Common myeloid progenitor, CD34-positive (primary cell): ENCODE results near the gene DGKB.

ENCODE experiments used
- CTCF ChIA-PET: fragments of 350-600 bp; sonication (Branson Sonifier 250); formaldehyde crosslinking; loops from one replicate; lab custom pipeline; 2021; ENCODE audit warnings: antibody characterized with exemption; lab: Charles Lee
- POLR2A ChIA-PET: fragments of 350-600 bp; sonication (Branson Sonifier 250); formaldehyde crosslinking; loops from one replicate; lab custom pipeline; 2021; ENCODE audit warnings: antibody characterized with exemption; lab: Charles Lee
- DNase-seq, 3 donors: peaks; one replicate each; pipeline versions ENCODE4 v3.0.0 to v3.0.0-alpha.2; 2013
- H3K27ac ChIP-seq, 2 experiments: 1 replicate in 1 of 2; 2 replicates in 1 of 2; pipeline ENCODE4 v1.7.0; 2013; ENCODE audit warnings: inconsistent platforms in 2 of 2, low read length in 2 of 2, mild to moderate bottlenecking in 2 of 2, low read depth in 1 of 2, moderate library complexity in 1 of 2; ENCODE audit not compliant: severe bottlenecking in 2 of 2, insufficient read depth in 1 of 2, poor library complexity in 1 of 2
- H3K27me3 ChIP-seq, 5 experiments: replicated peaks in 2 of 5; 1 replicate in 3 of 5; 2 replicates in 2 of 5; pipeline versions ENCODE4 v1.6.1 to v1.7.0; 2013; ENCODE audit warnings: low read length in 4 of 5, mild to moderate bottlenecking in 2 of 5, moderate library complexity in 2 of 5, inconsistent platforms in 1 of 5; ENCODE audit not compliant: insufficient read depth in 5 of 5, control insufficient read depth in 4 of 5
- H3K36me3 ChIP-seq, 4 experiments: 1 replicate in 2 of 4; 2 replicates in 2 of 4; pipeline versions ENCODE4 v1.6.1 to v1.7.0; 2013; ENCODE audit warnings: low read length in 3 of 4, control low read depth in 1 of 4, mild to moderate bottlenecking in 1 of 4; ENCODE audit not compliant: control insufficient read depth in 4 of 4, insufficient read depth in 4 of 4
- H3K4me1 ChIP-seq, 4 experiments: 1 replicate in 3 of 4; 2 replicates in 1 of 4; pipeline versions ENCODE4 v1.6.1 to v1.7.1; 2013; ENCODE audit warnings: low read length in 3 of 4, mild to moderate bottlenecking in 3 of 4, control low read depth in 1 of 4, inconsistent platforms in 1 of 4, moderate library complexity in 1 of 4; ENCODE audit not compliant: control insufficient read depth in 4 of 4, insufficient read depth in 4 of 4; ENCODE audit errors: control extremely low read depth in 1 of 4
- H3K4me3 ChIP-seq, 7 experiments: 1 replicate in 4 of 7; 2 replicates in 3 of 7; pipeline versions ENCODE4 v1.5.1 to v1.7.0; 2013; ENCODE audit warnings: mild to moderate bottlenecking in 7 of 7, low read length in 6 of 7, moderate library complexity in 6 of 7, inconsistent platforms in 2 of 7, low read depth in 2 of 7, control low read depth in 1 of 7; ENCODE audit not compliant: insufficient read depth in 4 of 7, control insufficient read depth in 1 of 7; ENCODE audit errors: extremely low read depth in 1 of 7
- H3K9me3 ChIP-seq, 5 experiments: 1 replicate in 4 of 5; 2 replicates in 1 of 5; pipeline versions ENCODE4 v1.6.1 to v1.7.1; 2013; ENCODE audit warnings: low read length in 4 of 5, mild to moderate bottlenecking in 2 of 5, inconsistent platforms in 1 of 5, low read depth in 1 of 5, moderate library complexity in 1 of 5; ENCODE audit not compliant: control insufficient read depth in 4 of 5, insufficient read depth in 2 of 5; ENCODE audit errors: control extremely low read depth in 1 of 5
- WGBS: methylation state at CpG from one replicate; pipeline ENCODE4 v1.1.5; 2013; ENCODE audit not compliant: insufficient coverage; 5-methylcytosine and 5-hydroxymethylcytosine counted together

DGKB gene

DNA sequence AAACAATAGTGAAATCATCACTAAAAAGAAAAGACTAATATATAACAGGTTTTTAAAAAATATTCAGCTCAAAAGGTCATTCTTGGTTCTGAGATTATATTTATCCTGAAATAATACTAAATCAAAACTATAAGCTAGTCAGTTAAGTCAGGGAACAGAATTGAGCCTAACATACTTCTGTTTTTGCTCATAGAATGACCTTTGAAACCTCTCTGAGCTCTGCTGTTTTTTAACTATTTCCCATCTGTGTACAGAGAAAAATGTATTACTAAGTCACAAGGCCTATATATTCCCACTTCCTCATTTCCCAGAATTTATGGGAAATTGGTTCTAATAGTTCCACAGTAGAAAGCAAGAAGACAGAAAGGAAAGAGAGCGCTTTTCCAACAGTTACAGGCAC is 566.3 kb downstream of the DGKB start:
- Histone ChIP-seq H3K27ac (no peak overlapping the region), H3K9me3 (no peaks in the 10 kb centered on the region), H3K36me3 (no peaks in the 10 kb centered on the region), H3K27me3 (no peaks in the 10 kb centered on the region), H3K4me3 (no peak overlapping the region), H3K4me1 (no peaks in the 10 kb centered on the region)
- ChIA-PET CTCF (no interaction called here), POLR2A (no interaction called here)
- no peak for DNase-seq
- WGBS: 100% methylated on average over 1 of the region's 1 CpG

DNA sequence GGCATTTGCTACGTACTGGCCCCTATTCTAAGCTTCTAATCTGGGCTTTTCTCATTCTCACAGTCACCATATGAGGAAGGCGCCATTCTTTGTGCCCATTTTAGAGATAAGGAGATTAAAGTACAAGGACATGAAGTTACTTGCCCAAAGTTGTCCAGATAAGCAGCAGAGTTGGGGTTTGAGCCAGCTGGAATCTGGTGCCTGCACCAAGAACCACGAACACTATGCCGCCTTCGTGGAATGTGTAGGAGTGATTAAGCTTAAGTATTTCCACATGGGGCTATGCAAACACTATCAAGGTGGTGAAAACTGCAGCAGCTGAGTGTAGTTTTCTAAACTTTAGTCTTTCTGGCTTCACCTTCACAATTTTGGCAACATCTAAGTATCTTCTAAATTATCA is 570.4 kb downstream of the DGKB start:
- 83% methylated on average over 1 of the region's 5 CpGs for WGBS
- no peak for DNase-seq
- POLR2A ChIA-PET: no interaction called here
- CTCF ChIA-PET: no interaction called here
- Histone ChIP-seq H3K27me3 (no peaks in the 10 kb centered on the region), H3K9me3 (no peaks in the 10 kb centered on the region), H3K4me3 (no peak overlapping the region), H3K27ac (no peak overlapping the region), H3K4me1 (no peaks in the 10 kb centered on the region), H3K36me3 (no peaks in the 10 kb centered on the region)

DNA sequence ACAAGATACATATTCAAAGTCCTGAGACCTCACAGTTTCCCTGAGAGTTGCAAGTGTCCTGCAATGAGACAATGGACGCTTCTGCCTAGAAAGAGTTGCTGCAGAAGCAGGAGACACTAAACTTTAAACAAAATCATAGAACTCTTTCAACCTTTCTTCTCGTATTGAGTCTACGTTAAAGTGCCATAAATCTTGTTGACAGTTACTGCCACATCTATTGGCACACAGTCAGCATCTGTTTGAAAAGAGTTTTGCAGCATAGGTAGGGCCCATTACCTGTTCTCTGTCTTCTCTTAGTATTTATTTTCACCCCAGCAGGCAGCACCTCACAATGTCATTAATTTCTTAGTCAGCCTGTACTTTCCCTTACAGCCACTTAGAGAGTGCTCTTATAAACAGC is 577.8 kb downstream of the DGKB start:
- 90% methylated on average over 3 of the region's 3 CpGs for WGBS

DNA sequence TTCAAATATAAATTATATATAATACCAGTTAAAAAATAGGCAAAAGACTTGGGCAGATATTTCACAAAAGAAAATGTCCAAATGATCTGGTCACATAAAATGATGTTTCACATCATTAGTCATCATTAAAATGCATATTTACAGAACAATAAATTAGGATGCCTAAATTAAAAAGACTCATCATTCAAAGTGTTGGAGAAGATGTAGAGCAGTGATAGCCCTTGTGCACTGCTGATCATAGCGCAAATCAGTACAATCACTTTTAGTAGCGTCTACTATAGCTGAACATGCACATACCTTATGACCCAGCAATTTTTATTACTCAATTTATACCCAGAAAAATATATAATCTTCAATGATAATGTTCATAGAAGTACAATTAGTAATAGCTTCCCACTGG is 579.8 kb downstream of the DGKB start:
- Histone ChIP-seq H3K36me3 (no peaks in the 10 kb centered on the region), H3K4me1 (no peaks in the 10 kb centered on the region), H3K9me3 (peaks cover 0 to 5% (median 0%) of the 10 kb centered on the region in 5 experiments), H3K4me3 (no peak overlapping the region), H3K27ac (no peak overlapping the region), H3K27me3 (no peaks in the 10 kb centered on the region)
- no CpG with 5 or more reads among the region's 2 CpGs for WGBS
- ChIA-PET POLR2A (no interaction called here), CTCF (no interaction called here)
- DNase-seq: no peak

More for the DNA sequence above, 577.8 kb downstream of the DGKB start:
- Histone ChIP-seq H3K27ac (no peak overlapping the region), H3K4me1 (no peaks in the 10 kb centered on the region), H3K4me3 (no peak overlapping the region), H3K36me3 (no peaks in the 10 kb centered on the region), H3K27me3 (no peaks in the 10 kb centered on the region), H3K9me3 (peaks cover 0 to 5% (median 0%) of the 10 kb centered on the region in 5 experiments)
- POLR2A ChIA-PET: no interaction called here
- CTCF ChIA-PET: no interaction called here
- no peak for DNase-seq

DNA sequence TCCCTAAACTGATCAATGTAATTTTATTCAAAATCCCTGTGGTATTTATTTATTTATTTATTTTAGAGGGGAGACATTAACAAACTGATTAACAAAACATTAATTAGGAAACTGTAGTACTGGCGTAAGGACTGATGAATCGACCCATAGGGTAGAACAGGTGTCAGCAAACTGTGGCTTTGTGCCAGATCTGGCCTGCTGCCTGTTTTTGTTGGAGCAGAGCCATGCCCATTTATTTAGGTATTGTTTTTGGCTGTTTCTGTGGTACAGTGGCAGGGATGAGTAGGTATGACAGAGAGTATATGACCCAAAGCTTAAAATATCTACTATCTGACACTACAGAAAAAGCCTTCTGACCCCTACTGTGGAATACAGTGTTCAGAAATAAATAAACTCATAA is 580.6 kb downstream of the DGKB start:
- WGBS: no CpG with 5 or more reads among the region's 2 CpGs
- CTCF ChIA-PET: no interaction called here
- no peak overlapping the region for H3K27ac ChIP-seq
- POLR2A ChIA-PET: no interaction called here
- H3K27me3 ChIP-seq: no peaks in the 10 kb centered on the region
- no peaks in the 10 kb centered on the region for H3K4me1 ChIP-seq
- no peak for DNase-seq
- H3K9me3 ChIP-seq: peaks cover 0 to 5% (median 0%) of the 10 kb centered on the region in 5 experiments
- no peak overlapping the region for H3K4me3 ChIP-seq
- H3K36me3 ChIP-seq: no peaks in the 10 kb centered on the region

DNA sequence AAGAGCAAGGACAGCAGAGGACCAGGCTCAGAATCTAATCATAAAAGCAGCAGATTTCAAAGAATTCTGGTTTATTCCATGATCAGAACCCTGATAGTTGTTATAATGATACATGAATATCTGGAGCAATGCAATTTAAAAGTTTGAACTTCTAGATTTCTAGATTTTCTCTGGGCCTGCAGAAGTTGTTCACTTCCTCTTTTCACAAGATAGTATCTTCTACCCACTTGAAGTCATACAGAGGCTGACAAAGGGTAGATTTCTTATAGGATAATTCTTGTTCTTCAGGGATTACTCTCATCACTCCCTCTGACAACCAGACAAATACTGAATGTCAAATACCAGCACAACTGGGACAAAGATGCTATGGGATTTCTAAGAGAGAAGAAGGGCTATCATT is 593.1 kb downstream of the DGKB start:
- H3K36me3 ChIP-seq: no peaks in the 10 kb centered on the region
- H3K4me1 ChIP-seq: no peaks in the 10 kb centered on the region
- ChIA-PET CTCF (no interaction called here), POLR2A (no interaction called here)
- no peak overlapping the region for H3K27ac ChIP-seq
- H3K9me3 ChIP-seq: no peaks in the 10 kb centered on the region
- no peak for DNase-seq
- H3K4me3 ChIP-seq: no peak overlapping the region
- no peaks in the 10 kb centered on the region for H3K27me3 ChIP-seq

DNA sequence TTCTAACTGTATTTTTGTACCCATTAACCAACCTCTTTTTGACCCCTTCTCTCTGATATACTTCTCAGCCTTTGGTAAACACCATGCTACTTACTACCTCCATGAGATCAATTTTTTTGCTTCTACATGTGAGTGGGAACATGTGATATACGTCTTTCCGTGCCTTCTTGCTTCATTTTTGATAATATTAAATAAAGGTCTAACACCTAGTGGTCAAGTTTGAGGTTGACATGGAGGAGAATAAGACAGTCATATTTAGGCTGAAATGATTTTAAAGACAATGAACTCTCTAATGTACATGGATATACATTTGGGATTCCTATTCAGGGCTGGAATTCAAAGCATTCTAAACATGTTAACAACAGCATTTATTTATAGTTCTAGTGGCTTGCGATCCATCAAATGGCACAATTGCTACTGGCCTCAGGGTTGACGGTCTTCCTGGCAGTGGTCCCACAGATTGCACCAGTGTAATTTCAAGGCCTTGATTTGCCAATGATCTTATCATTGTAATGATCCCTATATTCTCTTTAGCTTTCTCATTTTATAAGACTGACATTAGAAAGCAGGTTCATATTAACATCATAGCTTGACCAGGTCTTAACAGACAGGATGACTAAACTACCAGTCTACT is 597.2 kb downstream of the DGKB start:
- 100% methylated on average over 2 of the region's 4 CpGs for WGBS
- no peaks in the 10 kb centered on the region for H3K9me3 ChIP-seq
- DNase-seq: no peak
- POLR2A ChIA-PET: no interaction called here
- peaks cover 0 to 2% (median 0%) of the 10 kb centered on the region in 5 experiments for H3K27me3 ChIP-seq
- H3K36me3 ChIP-seq: no peaks in the 10 kb centered on the region
- no peak overlapping the region for H3K4me3 ChIP-seq
- no peak overlapping the region for H3K27ac ChIP-seq
- H3K4me1 ChIP-seq: no peaks in the 10 kb centered on the region
- CTCF ChIA-PET: no interaction called here
